H9 (cell line): Measurements from ENCODE around the gene LRP1. TPM values are rescaled to one million over a fixed set of nuclear protein-coding genes. Genes with fewer than 3 reads are reported as not detected.

Experiments
- DNase-seq: peaks from one replicate; pipeline ENCODE4 v3.0.0-alpha.2; 2017
- H2AFZ ChIP-seq: one replicate; pipeline ENCODE4 v1.6.1; 2013; ENCODE audit warnings: mild to moderate bottlenecking, low read length, control low read depth, moderate library complexity
- H2AK5ac ChIP-seq: 2 replicates; pipeline ENCODE4 v1.6.1; 2013; ENCODE audit warnings: low read length, control low read depth, mixed read lengths; ENCODE audit not compliant: insufficient read length
- H2BK120ac ChIP-seq: one replicate; pipeline ENCODE4 v1.6.1; 2013; ENCODE audit warnings: low read depth, mild to moderate bottlenecking, low read length, control low read depth, inconsistent platforms; ENCODE audit not compliant: poor library complexity, severe bottlenecking
- H2BK12ac ChIP-seq: 2 replicates; pipeline ENCODE4 v1.6.1; 2013; ENCODE audit warnings: low read length, control low read depth, mixed read lengths, low read depth; ENCODE audit not compliant: insufficient read length
- H2BK15ac ChIP-seq: 2 replicates; pipeline ENCODE4 v1.6.1; 2013; ENCODE audit warnings: low read depth, low read length, control low read depth
- H2BK20ac ChIP-seq: one replicate; pipeline ENCODE4 v1.6.1; 2013; ENCODE audit warnings: low read depth, mild to moderate bottlenecking, low read length, control low read depth, inconsistent platforms; ENCODE audit not compliant: poor library complexity, severe bottlenecking
- H2BK5ac ChIP-seq: 2 replicates; pipeline ENCODE4 v1.6.1; 2013; ENCODE audit warnings: low read length, control low read depth, mixed read lengths; ENCODE audit not compliant: insufficient read length
- H3K14ac ChIP-seq: 2 replicates; pipeline ENCODE4 v1.6.1; 2013; ENCODE audit warnings: low read length, control low read depth; ENCODE audit not compliant: insufficient read depth
- H3K18ac ChIP-seq: 2 replicates; pipeline ENCODE4 v1.6.1; 2013; ENCODE audit warnings: low read depth, mild to moderate bottlenecking, mixed read lengths, low read length, control low read depth; ENCODE audit not compliant: insufficient read length
- H3K23ac ChIP-seq: 2 replicates; pipeline ENCODE4 v1.6.1; 2013; ENCODE audit warnings: low read length, control low read depth, mixed read lengths, low read depth; ENCODE audit not compliant: insufficient read length
- H3K23me2 ChIP-seq: 2 replicates; pipeline ENCODE4 v1.6.1; 2013; ENCODE audit warnings: low read depth, mild to moderate bottlenecking, mixed read lengths, low read length, control low read depth; ENCODE audit not compliant: insufficient read length, poor library complexity, severe bottlenecking
- H3K27ac ChIP-seq: 2 replicates; pipeline ENCODE4 v1.5.1; 2013; ENCODE audit warnings: low read length, control low read depth, mixed read lengths, low read depth; ENCODE audit not compliant: insufficient read length
- H3K27me3 ChIP-seq: 2 replicates; pipeline ENCODE4 v1.6.1; 2013; ENCODE audit warnings: low read length, control low read depth, inconsistent platforms; ENCODE audit not compliant: insufficient read depth
- H3K4ac ChIP-seq: 2 replicates; pipeline ENCODE4 v1.6.1; 2013; ENCODE audit warnings: low read depth, mild to moderate bottlenecking, control low read depth, inconsistent platforms, low read length, moderate library complexity
- H3K4me1 ChIP-seq: 2 replicates; pipeline ENCODE4 v1.6.1; 2013; ENCODE audit warnings: low read length, control low read depth, inconsistent platforms; ENCODE audit not compliant: insufficient read depth
- H3K4me2 ChIP-seq: 2 replicates; pipeline ENCODE4 v1.6.1; 2013; ENCODE audit warnings: low read length, control low read depth, mixed read lengths; ENCODE audit not compliant: insufficient read length, insufficient read depth
- H3K56ac ChIP-seq: 2 replicates; pipeline ENCODE4 v1.6.1; 2013; ENCODE audit warnings: low read depth, mild to moderate bottlenecking, mixed read lengths, low read length, control low read depth; ENCODE audit not compliant: insufficient read length
- H3K79me1 ChIP-seq: 2 replicates; pipeline ENCODE4 v1.6.1; 2013; ENCODE audit warnings: low read depth, mild to moderate bottlenecking, moderate library complexity, low read length, control low read depth, inconsistent platforms; ENCODE audit not compliant: insufficient read depth, poor library complexity, severe bottlenecking
- H3K79me2 ChIP-seq: 2 replicates; pipeline ENCODE4 v1.6.1; 2013; ENCODE audit warnings: low read length, control low read depth, inconsistent platforms; ENCODE audit not compliant: insufficient read depth
- H3K9ac ChIP-seq: 2 replicates; pipeline ENCODE4 v1.6.1; 2013; ENCODE audit warnings: low read length, control low read depth, mixed read lengths; ENCODE audit not compliant: insufficient read length; ENCODE audit errors: extremely low read depth
- H3K9me3 ChIP-seq: one replicate; pipeline ENCODE4 v1.6.1; 2013; ENCODE audit warnings: low read depth, low read length, inconsistent platforms; ENCODE audit not compliant: control insufficient read depth
- H3T11ph ChIP-seq: one replicate; pipeline ENCODE4 v1.6.1; 2013; ENCODE audit warnings: mild to moderate bottlenecking, low read length, control low read depth, inconsistent platforms
- H4K20me1 ChIP-seq: one replicate; pipeline ENCODE4 v1.6.1; 2013; ENCODE audit not compliant: control insufficient read depth, insufficient read length, insufficient read depth
- H4K5ac ChIP-seq: 2 replicates; pipeline ENCODE4 v1.6.1; 2013; ENCODE audit warnings: low read depth, mild to moderate bottlenecking, mixed read lengths, low read length, control low read depth; ENCODE audit not compliant: insufficient read length
- H4K8ac ChIP-seq: replicated peaks from 2 replicates; pipeline ENCODE4 v1.6.1; 2013; ENCODE audit warnings: low read length, control low read depth, mixed read lengths, low read depth; ENCODE audit not compliant: insufficient read length
- H4K91ac ChIP-seq: 2 replicates; pipeline ENCODE4 v1.6.1; 2013; ENCODE audit warnings: low read depth, mild to moderate bottlenecking, moderate library complexity, mixed read lengths, low read length, control low read depth; ENCODE audit not compliant: insufficient read length
- H3K27ac Mint-ChIP-seq, 3 experiments: 2 replicates in 2 of 3; 3 replicates in 1 of 3; pipeline ENCODE4 v1.8.0; 2020 to 2021; ENCODE audit warnings: mixed read lengths in 3 of 3, mild to moderate bottlenecking in 1 of 3, moderate library complexity in 1 of 3
- H3K27me3 Mint-ChIP-seq: 2 replicates; pipeline ENCODE4 v1.8.0; 2021; ENCODE audit warnings: low read depth, mild to moderate bottlenecking, moderate library complexity, mixed read lengths
- H3K36me3 Mint-ChIP-seq, 3 experiments: 2 replicates in 2 of 3; 3 replicates in 1 of 3; pipeline ENCODE4 v1.8.0; 2020 to 2021; ENCODE audit warnings: low read depth in 3 of 3, mixed read lengths in 3 of 3; ENCODE audit not compliant: insufficient read depth in 1 of 3
- H3K4me1 Mint-ChIP-seq, 2 experiments: 2 replicates each; pipeline ENCODE4 v1.8.0; 2020; ENCODE audit warnings: mixed read lengths in 2 of 2
- H3K4me3 Mint-ChIP-seq, 2 experiments: 2 replicates in 1 of 2; 3 replicates in 1 of 2; pipeline ENCODE4 v1.8.0; 2020 to 2021; ENCODE audit warnings: mild to moderate bottlenecking in 2 of 2, mixed read lengths in 2 of 2, moderate library complexity in 1 of 2
- H3K9me3 Mint-ChIP-seq, 2 experiments: 2 replicates in 1 of 2; 3 replicates in 1 of 2; pipeline ENCODE4 v1.8.0; 2020; ENCODE audit warnings: mild to moderate bottlenecking in 2 of 2, mixed read lengths in 2 of 2, moderate library complexity in 1 of 2
- CTCF ChIP-seq: fragments of 200-600 bp; sonication (generic); conservative IDR thresholded peaks from 3 replicates; pipeline ENCODE4 v1.8.0; 2021; ENCODE audit warnings: antibody characterized with exemption, mild to moderate bottlenecking
- WGBS: extraction: QIAGEN DNeasy Blood & Tissue Kit; methylation state at CpG from one replicate; pipeline ENCODE4 v1.1.7; 2013; ENCODE audit warnings: missing lambda C conversion rate, low lambda C conversion rate, mixed read lengths; ENCODE audit not compliant: insufficient read length; ENCODE audit errors: extremely low coverage; 5-methylcytosine and 5-hydroxymethylcytosine counted together
- total RNA-seq: library from RNA; stranded (reverse); gene quantifications from 2 replicates; pipeline ENCODE4 v1.2.1, GENCODE V29; 2021

Gene LRP1
- total RNA-seq, 1 experiment from 2014 or later: 115 TPM

GRCh38 chr12:57180321-57180989 lies 52.2 kb downstream of the LRP1 start:
- Histone ChIP-seq H3K27ac (no peak overlapping the region), H4K20me1 (peaks cover 3% of the 10 kb centered on the region), H3K79me1 (no peaks in the 10 kb centered on the region), H4K8ac (no peak overlapping the region), H2AK5ac (no peak overlapping the region), H3K23ac (no peak overlapping the region), H2BK12ac (no peak overlapping the region), H2BK15ac (no peak overlapping the region), H3K23me2 (no peaks in the 10 kb centered on the region), H3K4me1 (no peaks in the 10 kb centered on the region), H2BK5ac (no peak overlapping the region), H3K56ac (no peak overlapping the region), H3K9me3 (no peaks in the 10 kb centered on the region), H3K4ac (no peak overlapping the region), H3K9ac (no peak overlapping the region), H2BK20ac (no peak overlapping the region), H3K14ac (no peak overlapping the region), H3K79me2 (no peaks in the 10 kb centered on the region), H4K5ac (no peak overlapping the region), H2AFZ (no peak overlapping the region), H3K27me3 (no peaks in the 10 kb centered on the region), H3T11ph (no peak overlapping the region), H3K4me2 (no peak overlapping the region), H2BK120ac (no peak overlapping the region), H4K91ac (no peak overlapping the region), H3K18ac (no peak overlapping the region)
- Mint-ChIP-seq H3K4me1 (peaks cover 4 to 5% of the 10 kb centered on the region in 2 experiments), H3K36me3 (peaks cover 54 to 90% (median 88%) of the 10 kb centered on the region in 3 experiments; a peak in 6 of 7 replicates), H3K4me3 (no peak overlapping the region), H3K27ac (no peak overlapping the region), H3K9me3 (no peaks in the 10 kb centered on the region), H3K27me3 (no peaks in the 10 kb centered on the region)
- no CpG with 5 or more reads among the region's 20 CpGs for WGBS
- no peak for TF ChIP-seq CTCF
- no peak for DNase-seq
